Stimulated activated CD4-positive, alpha-beta T cell treated with anti-CD3 and anti-CD28 coated beads, Interleukin-15, amount 100 ng/mL, for 24 hours (primary cell): ENCODE measurements around the gene DEFB123.
A peak's percentile ranks its signal among the peaks of the same experiment; 100 is the strongest.
"Not testable (repeated sequence)": the region's sequence is repeated elsewhere in the genome, so short reads cannot be mapped to it uniquely, and the experiment has no call there.

ENCODE experiments used
- DNase-seq: peaks from one replicate; pipeline ENCODE4 v3.0.0-alpha.2; 2020

Gene DEFB123

GRCh38 chr20:31440012-31440659 is at the start of gene DEFB123:
TSS of gene DEFB123 (plus strand) at chr20:31440632. CDS start at chr20:31440699, 67 bp downstream.
- DNase-seq: peak; percentile 41

GRCh38 chr20:31392836-31393235 is 47.6 kb upstream of the DEFB123 start:
- no peak for DNase-seq

- DNase-seq: no peak
These were observed 45.5 kb upstream of the DEFB123 start for GRCh38 chr20:31394900-31395299.

GRCh38 chr20:31403886-31404285 is 36.5 kb upstream of the DEFB123 start:
- no peak for DNase-seq

- DNase-seq: no peak
These were observed 34.3 kb upstream of the DEFB123 start, which contains the start of gene DEFB121 for GRCh38 chr20:31406115-31406514. TSS of gene DEFB121 (minus strand) at chr20:31406215. CDS start at chr20:31406152, 63 bp downstream.

- DNase-seq: no peak
These were observed 30.4 kb upstream of the DEFB123 start for GRCh38 chr20:31410011-31410410.

GRCh38 chr20:31414381-31414780 is 26.1 kb upstream of the DEFB123 start:
- DNase-seq: no peak

- DNase-seq: no peak
These were observed 24.8 kb upstream of the DEFB123 start for GRCh38 chr20:31415653-31416052.

- DNase-seq: no peak
These were observed 22.1 kb upstream of the DEFB123 start for GRCh38 chr20:31418307-31418706.

- no peak for DNase-seq
These were observed 14.6 kb upstream of the DEFB123 start for GRCh38 chr20:31425797-31426196.

- DNase-seq: not testable (repeated sequence)
These were observed 13.4 kb upstream of the DEFB123 start for GRCh38 chr20:31426891-31427551.

GRCh38 chr20:31427576-31427975 is 12.9 kb upstream of the DEFB123 start:
- not testable (repeated sequence) for DNase-seq

- no peak for DNase-seq
These were observed 9.8 kb upstream of the DEFB123 start for GRCh38 chr20:31430568-31431115.

GRCh38 chr20:31446084-31446819 is 5.8 kb downstream of the DEFB123 start:
- DNase-seq: no peak

GRCh38 chr20:31449511-31450414 is 9.3 kb downstream of the DEFB123 start:
- DNase-seq: no peak

- no peak for DNase-seq
These were observed 12.1 kb downstream of the DEFB123 start for GRCh38 chr20:31452575-31452974.

GRCh38 chr20:31454361-31454760 is 13.9 kb downstream of the DEFB123 start:
- DNase-seq: no peak

- DNase-seq: not testable (repeated sequence)
These were observed 30.5 kb downstream of the DEFB123 start for GRCh38 chr20:31470946-31471345.

- no peak for DNase-seq
These were observed 32.2 kb downstream of the DEFB123 start for GRCh38 chr20:31472395-31473330.

- no peak for DNase-seq
These were observed 33.1 kb downstream of the DEFB123 start for GRCh38 chr20:31473331-31474096.

- no peak for DNase-seq
These were observed 33.6 kb downstream of the DEFB123 start for GRCh38 chr20:31474097-31474436.
